AG04449 (cell line): ENCODE measurements around the gene LTB.

Source experiments
- CTCF ChIA-PET: fragments of 350-600 bp; formaldehyde crosslinking; extraction: SDS; loops from one replicate; lab custom pipeline; 2021; ENCODE audit warnings: antibody characterized with exemption; lab: Yijun Ruan, JAX
- POLR2A ChIA-PET: fragments of 400-600, 350-600 bp; formaldehyde crosslinking; extraction: SDS; loops from one replicate; lab custom pipeline; 2020; ENCODE audit warnings: antibody characterized with exemption, inconsistent platforms; lab: Yijun Ruan, JAX
- DNase-seq: peaks from one replicate; pipeline ENCODE4 v3.0.0-alpha.2; 2010; ENCODE audit warnings: low read depth, low spot score
- H3K4me3 ChIP-seq: 2 replicates; pipeline ENCODE4 v1.5.1; 2011; ENCODE audit warnings: low read depth, mild to moderate bottlenecking, control low read depth, low read length
- TF ChIP-seq, protein P1 (sequence below): IDR thresholded peaks from one replicate; pipeline ENCODE4 v1.5.1; 2011; ENCODE audit warnings: mild to moderate bottlenecking, moderate library complexity, low read length, control low read depth, inconsistent platforms; ENCODE audit not compliant: insufficient read depth; ENCODE audit errors: missing control alignments

LTB gene

DNA sequence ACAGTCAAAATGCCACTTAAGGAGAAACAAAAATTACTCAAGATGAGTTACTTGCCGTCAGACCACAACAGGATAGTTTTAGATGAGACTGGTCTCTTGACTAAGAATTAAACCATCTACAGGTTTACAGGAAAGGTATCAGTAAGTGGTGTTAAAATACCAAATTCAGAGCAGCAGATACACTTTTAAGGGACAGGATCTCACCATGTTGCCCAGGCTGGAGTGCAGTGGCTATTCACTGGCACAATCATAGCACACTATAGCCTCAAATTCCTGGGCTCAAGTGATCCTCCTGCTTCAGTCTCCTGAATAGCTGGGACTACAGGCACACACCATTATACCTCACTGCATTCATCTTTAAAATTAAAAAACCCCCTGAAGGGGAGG lies 48.8 kb downstream of the LTB start:
- TF ChIP-seq, protein P1, sequence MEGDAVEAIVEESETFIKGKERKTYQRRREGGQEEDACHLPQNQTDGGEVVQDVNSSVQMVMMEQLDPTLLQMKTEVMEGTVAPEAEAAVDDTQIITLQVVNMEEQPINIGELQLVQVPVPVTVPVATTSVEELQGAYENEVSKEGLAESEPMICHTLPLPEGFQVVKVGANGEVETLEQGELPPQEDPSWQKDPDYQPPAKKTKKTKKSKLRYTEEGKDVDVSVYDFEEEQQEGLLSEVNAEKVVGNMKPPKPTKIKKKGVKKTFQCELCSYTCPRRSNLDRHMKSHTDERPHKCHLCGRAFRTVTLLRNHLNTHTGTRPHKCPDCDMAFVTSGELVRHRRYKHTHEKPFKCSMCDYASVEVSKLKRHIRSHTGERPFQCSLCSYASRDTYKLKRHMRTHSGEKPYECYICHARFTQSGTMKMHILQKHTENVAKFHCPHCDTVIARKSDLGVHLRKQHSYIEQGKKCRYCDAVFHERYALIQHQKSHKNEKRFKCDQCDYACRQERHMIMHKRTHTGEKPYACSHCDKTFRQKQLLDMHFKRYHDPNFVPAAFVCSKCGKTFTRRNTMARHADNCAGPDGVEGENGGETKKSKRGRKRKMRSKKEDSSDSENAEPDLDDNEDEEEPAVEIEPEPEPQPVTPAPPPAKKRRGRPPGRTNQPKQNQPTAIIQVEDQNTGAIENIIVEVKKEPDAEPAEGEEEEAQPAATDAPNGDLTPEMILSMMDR, result no peak
- H3K4me3 ChIP-seq, result no peak overlapping the region
- POLR2A ChIA-PET, result no interaction called here
- DNase-seq, result no peak
- CTCF ChIA-PET, result interaction anchor here (1.3 kb wide), 1 partner anchor 13 kb away, joined by 4 read pairs; the partner anchor contains the start of gene ATP6V1G2

DNA sequence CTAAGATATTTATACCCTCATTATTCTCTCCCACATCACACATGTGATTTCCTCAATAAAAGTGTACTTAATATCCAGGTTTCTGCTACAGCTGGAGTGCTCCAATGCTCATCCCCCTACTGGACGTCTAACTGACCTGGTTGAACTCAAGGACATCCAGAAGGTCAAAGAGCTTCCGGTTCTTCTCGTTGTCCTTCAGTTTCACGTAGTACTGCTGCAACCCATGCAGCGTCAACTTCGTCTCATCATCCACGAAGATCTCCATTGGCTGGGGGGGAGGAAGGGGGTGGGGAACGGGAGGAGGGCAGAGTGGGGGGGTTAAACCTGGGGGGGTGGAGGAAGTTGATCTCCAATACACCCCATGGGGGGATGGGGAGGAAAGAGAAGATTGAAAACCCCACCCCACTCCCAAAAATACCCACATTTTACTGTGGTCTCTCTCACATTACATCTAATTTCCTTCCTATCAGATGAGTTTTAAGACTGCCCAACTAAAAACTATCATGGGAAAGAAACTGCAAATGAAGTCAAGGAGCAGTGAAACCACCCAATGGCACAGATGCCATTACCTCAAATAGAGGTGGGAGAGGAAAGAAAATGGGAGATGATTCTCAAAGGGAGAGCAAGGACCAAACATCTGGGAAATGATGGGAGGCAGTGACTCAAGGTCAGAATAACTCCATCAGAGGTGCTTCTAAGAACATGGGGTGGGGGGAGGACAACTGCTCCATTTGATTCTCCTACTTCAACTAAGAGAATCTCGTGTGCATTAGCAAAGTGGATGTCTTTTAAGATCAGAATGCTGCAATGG lies 49.4 kb downstream of the LTB start:
- CTCF ChIA-PET, result interaction anchor here (1.0 kb wide), 1 partner anchor 66 kb away, joined by 4 read pairs; no protein-coding TSS in a partner anchor
- no peak overlapping the region for H3K4me3 ChIP-seq
- TF ChIP-seq, protein P1, result no peak
- no peak for DNase-seq
- POLR2A ChIA-PET, result no interaction called here

DNA sequence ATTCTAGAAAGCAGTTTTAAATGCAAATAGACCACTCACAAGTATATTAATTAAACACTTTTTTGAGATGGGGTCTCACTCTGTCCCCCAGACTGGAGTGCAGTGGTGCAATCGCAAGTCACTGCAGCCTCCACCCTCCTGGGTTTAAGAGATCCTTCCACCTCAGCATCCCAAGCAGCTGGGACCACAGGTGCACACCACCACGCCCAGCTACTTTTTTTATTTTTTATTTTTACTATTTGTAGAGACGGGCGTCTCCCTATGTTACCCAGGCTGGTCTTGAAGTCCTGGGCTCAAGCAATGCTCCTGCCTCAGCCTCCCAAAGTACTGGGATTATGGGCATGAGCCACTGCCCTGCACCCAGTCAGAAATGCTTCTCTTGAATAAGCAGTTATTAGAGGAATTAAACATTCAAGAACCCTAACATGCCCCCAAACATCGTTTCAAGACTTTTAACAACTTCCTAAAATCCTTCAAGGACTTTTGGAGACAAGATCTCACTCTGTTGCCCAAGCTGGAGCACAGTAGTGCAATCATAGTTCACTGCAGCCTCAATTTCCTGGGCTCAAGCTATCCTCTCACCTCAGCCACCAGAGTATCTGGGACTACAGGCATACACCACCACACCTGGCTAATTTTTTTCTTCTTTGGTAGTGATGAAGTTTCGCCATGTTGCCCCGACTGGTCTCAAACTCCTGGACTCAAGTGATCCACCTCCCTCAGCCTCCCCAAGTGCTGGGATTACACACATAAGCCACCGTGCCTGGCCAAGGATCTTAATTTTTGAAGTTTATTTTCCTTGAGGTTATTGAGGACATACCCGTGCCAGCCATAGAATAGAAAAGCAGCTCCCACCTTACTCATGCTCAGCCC lies 50.2 kb downstream of the LTB start:
- no peak for DNase-seq
- TF ChIP-seq, protein P1, result no peak
- no peak overlapping the region for H3K4me3 ChIP-seq
- ChIA-PET CTCF (interaction anchor here (1.0 to 1.4 kb wide), 2 partner anchors 66 kb away, joined by 4 to 8 read pairs; no protein-coding TSS in a partner anchor), POLR2A (interaction anchor here (1.0 kb wide), 2 partner anchors 10 to 15 kb away, joined by 3 to 8 read pairs; partner anchors contain the start of gene DDX39B)

DNA sequence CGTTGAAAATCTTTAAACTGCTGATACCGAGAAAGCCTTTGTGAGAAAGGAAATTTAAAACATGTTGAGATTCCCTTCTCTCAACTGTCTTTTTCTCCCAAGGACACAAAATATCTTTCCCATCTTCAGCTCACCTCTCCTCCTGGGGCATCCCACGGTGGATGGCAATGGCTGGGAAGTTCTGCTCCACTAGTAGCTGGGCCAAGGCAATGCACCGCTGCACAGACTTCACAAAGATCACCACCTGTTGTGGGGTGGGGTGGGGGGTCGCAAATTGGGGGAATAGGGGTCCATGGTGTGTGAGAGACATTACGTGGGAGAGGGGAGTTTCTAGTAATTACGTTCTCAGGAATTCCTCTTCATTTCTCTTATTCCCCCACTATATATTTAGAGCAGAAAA lies 51.1 kb downstream of the LTB start:
- no peak overlapping the region for H3K4me3 ChIP-seq
- ChIA-PET POLR2A (interaction anchor here (1.0 kb wide), 2 partner anchors 10 to 14 kb away, joined by 3 to 8 read pairs; partner anchors contain the start of gene DDX39B), CTCF (interaction anchor here (1.3 to 1.4 kb wide), 2 partner anchors 10 to 67 kb away, joined by 3 to 8 read pairs; partner anchors contain the start of gene DDX39B)
- no peak for DNase-seq
- TF ChIP-seq, protein P1, result no peak

DNA sequence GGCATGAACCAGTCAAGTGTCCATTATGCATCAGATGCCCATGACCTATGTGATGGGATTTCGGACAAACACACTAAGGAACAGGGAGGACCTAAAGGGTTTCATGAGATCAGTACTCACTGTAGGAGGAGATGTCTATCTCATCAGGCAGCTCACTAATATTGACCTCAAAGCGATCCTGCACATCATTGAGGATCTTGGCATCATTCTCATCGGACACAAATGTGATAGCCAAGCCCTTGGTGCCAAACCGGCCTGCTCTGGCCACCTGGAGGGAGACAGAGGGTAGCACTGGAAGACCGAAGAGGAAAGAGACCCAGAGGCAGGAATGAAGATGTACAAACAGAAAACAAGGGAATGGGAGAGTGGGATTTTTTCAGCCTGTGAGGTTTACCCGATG lies 51.6 kb downstream of the LTB start:
- H3K4me3 ChIP-seq, result no peak overlapping the region
- CTCF ChIA-PET, result interaction anchor here (1.3 to 1.4 kb wide), 2 partner anchors 11 to 67 kb away, joined by 3 to 8 read pairs; partner anchors contain the start of gene DDX39B
- POLR2A ChIA-PET, result no interaction called here
- DNase-seq, result no peak
- TF ChIP-seq, protein P1, result no peak
